Astrocyte (in vitro differentiated cells and primary cell): ENCODE data around the gene CHD1L. TPM values are rescaled to one million over a fixed set of nuclear protein-coding genes. Genes with fewer than 3 reads are reported as not detected.

ENCODE experiments used
- DNase-seq: peaks from one replicate; pipeline ENCODE4 v3.0.0-alpha.2; 2010; ENCODE audit warnings: low read depth
- FAIRE-seq: peaks from 2 replicates; lab custom pipeline; 2011; peaks lifted over from hg19 to GRCh38; lab: Jason Lieb, UNC
- H2AFZ ChIP-seq: 2 replicates; pipeline ENCODE4 v1.6.0; 2012; ENCODE audit warnings: low read depth, low read length, inconsistent platforms
- H3K27ac ChIP-seq: 2 replicates; pipeline ENCODE4 v1.5.1; 2011; ENCODE audit warnings: low read depth, low read length, inconsistent platforms
- H3K27me3 ChIP-seq: 2 replicates; pipeline ENCODE4 v1.6.0; 2011; ENCODE audit warnings: low read length, inconsistent platforms; ENCODE audit not compliant: insufficient read depth
- H3K36me3 ChIP-seq: 2 replicates; pipeline ENCODE4 v1.5.1; 2011; ENCODE audit warnings: low read length, inconsistent platforms; ENCODE audit not compliant: insufficient read depth
- H3K4me1 ChIP-seq: 2 replicates; pipeline ENCODE4 v1.5.1; 2011; ENCODE audit warnings: low read length, inconsistent platforms; ENCODE audit not compliant: insufficient read depth
- H3K4me2 ChIP-seq: 2 replicates; pipeline ENCODE4 v1.6.0; 2012; ENCODE audit warnings: low read length, inconsistent platforms
- H3K4me3 ChIP-seq: 2 replicates; pipeline ENCODE4 v1.5.1; 2011; ENCODE audit warnings: low read depth, mild to moderate bottlenecking, low read length, inconsistent platforms; ENCODE audit not compliant: insufficient read depth
- H3K79me2 ChIP-seq: 2 replicates; pipeline ENCODE4 v1.6.0; 2012; ENCODE audit warnings: mild to moderate bottlenecking, low read length, inconsistent platforms; ENCODE audit not compliant: insufficient read depth
- H3K9ac ChIP-seq: 2 replicates; pipeline ENCODE4 v1.6.0; 2012; ENCODE audit warnings: mild to moderate bottlenecking, low read length, inconsistent platforms
- H3K9me3 ChIP-seq: 2 replicates; pipeline ENCODE4 v1.5.1; 2012; ENCODE audit warnings: low read depth, mild to moderate bottlenecking, low read length, inconsistent platforms; ENCODE audit not compliant: insufficient read depth
- H4K20me1 ChIP-seq: 2 replicates; pipeline ENCODE4 v1.6.0; 2012; ENCODE audit warnings: low read length, inconsistent platforms; ENCODE audit not compliant: insufficient read depth
- H3K27ac Mint-ChIP-seq: one replicate; pipeline ENCODE4 v1.8.0; 2021; ENCODE audit warnings: mild to moderate bottlenecking, mixed read lengths; ENCODE audit not compliant: unreplicated experiment
- H3K27me3 Mint-ChIP-seq: one replicate; pipeline ENCODE4 v1.8.0; 2021; ENCODE audit warnings: low read depth, mixed read lengths; ENCODE audit not compliant: unreplicated experiment
- H3K36me3 Mint-ChIP-seq: one replicate; pipeline ENCODE4 v1.8.0; 2021; ENCODE audit warnings: low read depth, mixed read lengths; ENCODE audit not compliant: unreplicated experiment
- H3K4me1 Mint-ChIP-seq: one replicate; pipeline ENCODE4 v1.8.0; 2021; ENCODE audit warnings: low read depth, mixed read lengths; ENCODE audit not compliant: unreplicated experiment
- H3K4me3 Mint-ChIP-seq: one replicate; pipeline ENCODE4 v1.8.0; 2021; ENCODE audit warnings: mild to moderate bottlenecking, moderate library complexity, mixed read lengths; ENCODE audit not compliant: unreplicated experiment
- H3K9me3 Mint-ChIP-seq: one replicate; pipeline ENCODE4 v1.8.0; 2021; ENCODE audit warnings: mild to moderate bottlenecking, mixed read lengths; ENCODE audit not compliant: unreplicated experiment
- CTCF ChIP-seq: IDR thresholded peaks from 2 replicates; pipeline ENCODE4 v1.5.1; 2011; ENCODE audit warnings: low read depth, mild to moderate bottlenecking, inconsistent platforms, low read length, moderate library complexity; ENCODE audit not compliant: insufficient read depth
- EZH2 ChIP-seq: IDR thresholded peaks from 2 replicates; pipeline ENCODE4 v1.6.1; 2012; ENCODE audit warnings: mild to moderate bottlenecking, low read length, inconsistent platforms; ENCODE audit not compliant: insufficient read depth
- total RNA-seq: library from RNA; stranded (reverse); gene quantifications from 2 replicates; pipeline ENCODE4 v1.2.1, GENCODE V29; 2021

CHD1L gene
- total RNA-seq, 1 donor from 2014 or later = 44.2 TPM

GRCh38 chr1:147267711-147268110 is 25.2 kb downstream of the CHD1L start:
- FAIRE-seq = peak; percentile 37
- Histone ChIP-seq H2AFZ (no peak overlapping the region), H3K27ac (no peak overlapping the region), H3K9ac (no peak overlapping the region), H3K36me3 (peaks cover 17% of the 10 kb centered on the region), H3K27me3 (no peaks in the 10 kb centered on the region), H3K4me3 (no peak overlapping the region), H3K4me2 (no peak overlapping the region), H3K79me2 (no peaks in the 10 kb centered on the region), H4K20me1 (no peaks in the 10 kb centered on the region), H3K9me3 (no peaks in the 10 kb centered on the region), H3K4me1 (no peaks in the 10 kb centered on the region)
- Mint-ChIP-seq H3K4me3 (no peak overlapping the region), H3K4me1 (peaks cover 5% of the 10 kb centered on the region), H3K36me3 (peaks cover 8% of the 10 kb centered on the region), H3K9me3 (no peaks in the 10 kb centered on the region), H3K27ac (no peak overlapping the region), H3K27me3 (no peaks in the 10 kb centered on the region)
- peak; percentile 54 for DNase-seq
- TF ChIP-seq CTCF = no peak
- TF ChIP-seq EZH2 = no peak

DNA sequence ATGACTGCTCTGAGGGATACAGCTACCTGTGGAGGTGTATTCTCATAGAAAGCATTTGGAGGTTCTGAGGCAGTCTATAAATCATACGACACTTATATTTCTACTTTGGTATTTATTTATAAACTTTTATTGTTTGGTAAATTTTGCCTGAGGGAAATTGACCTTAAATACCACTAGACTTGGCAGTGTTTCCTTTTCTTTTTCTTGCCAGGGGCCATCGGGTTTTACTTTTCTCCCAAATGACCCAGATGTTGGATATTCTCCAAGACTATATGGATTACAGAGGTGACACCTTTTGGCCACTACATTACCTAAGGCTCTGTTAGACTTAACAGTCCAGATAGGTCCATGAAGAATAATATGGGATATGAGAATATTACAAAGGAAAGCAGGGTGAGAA is 28.2 kb downstream of the CHD1L start:
- Histone ChIP-seq H3K79me2 (no peaks in the 10 kb centered on the region), H2AFZ (no peak overlapping the region), H3K27me3 (no peaks in the 10 kb centered on the region), H3K36me3 (peaks cover 29% of the 10 kb centered on the region), H3K4me1 (peaks cover 9% of the 10 kb centered on the region), H4K20me1 (no peaks in the 10 kb centered on the region), H3K9ac (no peak overlapping the region), H3K9me3 (no peaks in the 10 kb centered on the region), H3K4me3 (no peak overlapping the region), H3K4me2 (no peak overlapping the region), H3K27ac (no peak overlapping the region)
- H3K27me3 Mint-ChIP-seq = no peaks in the 10 kb centered on the region
- no peak for FAIRE-seq
- TF ChIP-seq EZH2 = no peak
- no peak for TF ChIP-seq CTCF
- H3K27ac Mint-ChIP-seq = no peak overlapping the region
- H3K4me3 Mint-ChIP-seq = no peak overlapping the region
- no peak for DNase-seq
- H3K36me3 Mint-ChIP-seq = peaks cover 8% of the 10 kb centered on the region
- no peaks in the 10 kb centered on the region for H3K9me3 Mint-ChIP-seq
- H3K4me1 Mint-ChIP-seq = peaks cover 6% of the 10 kb centered on the region

DNA sequence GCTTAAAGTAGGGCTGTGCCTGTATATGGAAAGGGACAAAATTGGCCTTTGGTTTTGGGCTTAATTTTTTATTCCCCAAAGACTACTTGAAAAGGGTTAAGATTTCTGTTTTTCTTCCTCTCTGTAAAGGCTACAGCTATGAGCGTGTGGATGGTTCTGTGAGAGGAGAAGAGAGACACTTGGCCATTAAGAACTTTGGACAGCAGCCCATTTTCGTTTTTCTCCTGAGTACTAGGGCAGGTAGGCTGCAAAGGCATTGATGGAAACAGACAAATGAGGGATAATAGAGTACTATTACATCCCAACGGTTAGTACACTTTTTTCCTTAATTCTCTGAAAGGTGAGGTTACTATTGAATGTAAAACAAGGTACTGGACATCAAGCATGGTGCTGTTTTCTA is 29.6 kb downstream of the CHD1L start:
- no peak overlapping the region for H3K27ac Mint-ChIP-seq
- no peak overlapping the region for H2AFZ ChIP-seq
- H3K4me2 ChIP-seq = no peak overlapping the region
- DNase-seq (no peak), FAIRE-seq (no peak)
- H3K4me3 ChIP-seq = no peak overlapping the region
- no peaks in the 10 kb centered on the region for H3K27me3 ChIP-seq
- H3K4me1 Mint-ChIP-seq = peaks cover 6% of the 10 kb centered on the region
- no peak overlapping the region for H3K9ac ChIP-seq
- H4K20me1 ChIP-seq = no peaks in the 10 kb centered on the region
- H3K79me2 ChIP-seq = no peaks in the 10 kb centered on the region
- H3K36me3 Mint-ChIP-seq = peaks cover 13% of the 10 kb centered on the region
- no peaks in the 10 kb centered on the region for H3K9me3 ChIP-seq
- no peaks in the 10 kb centered on the region for H3K9me3 Mint-ChIP-seq
- TF ChIP-seq EZH2 (no peak), CTCF (no peak)
- H3K4me3 Mint-ChIP-seq = no peak overlapping the region
- peaks cover 38% of the 10 kb centered on the region for H3K36me3 ChIP-seq
- no peaks in the 10 kb centered on the region for H3K27me3 Mint-ChIP-seq
- peaks cover 9% of the 10 kb centered on the region for H3K4me1 ChIP-seq
- no peak overlapping the region for H3K27ac ChIP-seq
